ENCODE results near the gene NOC3L. TPM values are rescaled to one million over a fixed set of nuclear protein-coding genes. Genes with fewer than 3 reads are reported as not detected.
A peak's percentile ranks its signal among the peaks of the same experiment; 100 is the strongest.

Gene NOC3L
- total and polyA plus RNA-seq, 9 of the 15 experiments (the other 6 are each of a cell fraction or from before 2014, with no cell fraction given) = 23.8 to 57.6 (median 32.6) TPM

DNA sequence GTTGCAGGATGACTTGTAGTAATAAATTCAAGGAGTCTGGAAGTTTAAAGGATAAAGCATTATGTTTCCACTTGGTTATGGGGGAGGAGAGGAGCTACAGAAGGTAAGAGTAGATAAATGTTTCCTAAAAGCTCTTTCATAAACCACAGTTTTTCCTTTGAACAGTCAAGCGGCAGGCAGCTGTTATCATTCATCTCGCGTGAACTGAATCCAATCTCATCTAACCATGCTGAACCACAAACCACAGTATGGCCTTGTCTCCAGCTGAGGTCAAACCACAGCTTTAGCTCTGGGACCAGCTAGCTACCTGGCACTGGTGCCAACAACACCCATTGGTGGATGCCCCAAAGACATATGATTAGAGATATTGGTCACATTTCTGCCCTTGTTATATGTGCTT, 63.3 kb downstream of the NOC3L start (continued):
- TF ChIP-seq, protein P1, sequence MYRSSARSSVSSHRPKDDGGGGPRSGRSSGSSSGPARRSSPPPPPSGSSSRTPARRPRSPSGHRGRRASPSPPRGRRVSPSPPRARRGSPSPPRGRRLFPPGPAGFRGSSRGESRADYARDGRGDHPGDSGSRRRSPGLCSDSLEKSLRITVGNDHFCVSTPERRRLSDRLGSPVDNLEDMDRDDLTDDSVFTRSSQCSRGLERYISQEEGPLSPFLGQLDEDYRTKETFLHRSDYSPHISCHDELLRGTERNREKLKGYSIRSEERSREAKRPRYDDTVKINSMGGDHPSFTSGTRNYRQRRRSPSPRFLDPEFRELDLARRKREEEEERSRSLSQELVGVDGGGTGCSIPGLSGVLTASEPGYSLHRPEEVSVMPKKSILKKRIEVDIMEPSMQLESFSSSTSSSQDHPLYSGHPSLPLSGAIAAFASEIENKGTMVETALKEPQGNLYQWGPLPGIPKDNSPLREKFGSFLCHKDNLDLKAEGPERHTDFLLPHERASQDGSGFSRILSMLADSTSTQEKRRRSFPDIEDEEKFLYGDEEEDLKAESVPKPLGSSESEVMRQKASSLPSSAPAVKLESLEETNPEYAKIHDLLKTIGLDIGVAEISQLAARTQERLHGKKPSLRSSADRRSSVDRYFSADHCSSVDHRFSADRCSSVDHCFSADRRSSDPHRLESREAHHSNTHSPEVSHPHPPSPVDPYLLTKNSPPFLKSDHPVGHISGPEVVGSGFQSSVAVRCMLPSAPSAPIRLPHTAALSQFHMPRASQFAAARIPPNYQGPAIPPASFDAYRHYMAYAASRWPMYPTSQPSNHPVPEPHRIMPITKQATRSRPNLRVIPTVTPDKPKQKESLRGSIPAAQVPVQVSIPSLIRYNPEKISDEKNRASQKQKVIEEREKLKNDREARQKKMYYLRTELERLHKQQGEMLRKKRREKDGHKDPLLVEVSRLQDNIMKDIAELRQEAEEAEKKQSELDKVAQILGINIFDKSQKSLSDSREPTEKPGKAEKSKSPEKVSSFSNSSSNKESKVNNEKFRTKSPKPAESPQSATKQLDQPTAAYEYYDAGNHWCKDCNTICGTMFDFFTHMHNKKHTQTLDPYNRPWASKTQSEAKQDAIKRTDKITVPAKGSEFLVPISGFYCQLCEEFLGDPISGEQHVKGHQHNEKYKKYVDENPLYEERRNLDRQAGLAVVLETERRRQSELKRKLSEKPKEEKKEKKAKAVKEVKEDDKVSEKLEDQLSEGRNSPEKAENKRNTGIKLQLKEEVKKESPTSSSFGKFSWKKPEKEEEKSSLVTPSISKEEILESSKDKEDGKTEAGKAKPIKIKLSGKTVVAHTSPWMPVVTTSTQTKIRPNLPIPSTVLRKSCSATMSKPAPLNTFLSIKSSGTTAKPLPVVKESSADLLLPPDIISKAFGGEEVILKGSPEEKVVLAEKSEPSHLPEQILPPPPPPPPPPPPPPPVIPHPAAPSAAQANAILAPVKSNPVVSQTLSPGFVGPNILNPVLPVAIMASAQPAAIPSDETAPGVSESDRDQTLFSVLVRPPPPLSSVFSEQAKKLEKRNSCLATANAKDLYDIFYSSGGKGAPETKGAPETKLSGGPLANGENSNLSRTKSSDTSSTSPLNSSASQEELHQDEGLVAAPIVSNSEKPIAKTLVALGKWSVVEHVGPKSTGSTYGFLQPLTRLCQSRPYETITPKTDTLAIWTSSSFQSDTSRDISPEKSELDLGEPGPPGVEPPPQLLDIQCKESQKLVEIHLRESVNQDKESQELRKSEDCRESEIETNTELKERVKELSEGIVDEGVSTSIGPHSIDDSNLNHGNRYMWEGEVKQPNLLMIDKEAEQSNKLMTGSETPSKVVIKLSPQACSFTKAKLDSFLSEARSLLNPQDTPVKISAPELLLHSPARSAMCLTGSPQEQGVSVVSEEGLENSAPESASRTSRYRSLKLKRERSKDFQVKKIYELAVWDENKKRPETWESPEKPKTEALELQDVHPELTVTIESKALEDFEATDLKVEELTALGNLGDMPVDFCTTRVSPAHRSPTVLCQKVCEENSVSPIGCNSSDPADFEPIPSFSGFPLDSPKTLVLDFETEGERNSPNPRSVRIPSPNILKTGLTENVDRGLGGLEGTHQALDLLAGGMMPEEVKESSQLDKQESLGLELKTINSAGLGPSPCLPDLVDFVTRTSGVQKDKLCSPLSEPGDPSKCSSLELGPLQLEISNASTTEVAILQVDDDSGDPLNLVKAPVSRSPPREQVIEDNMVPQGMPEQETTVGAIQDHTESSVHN (IDR thresholded peaks at IDR 0.05; ENCODE audit: borderline replicate concordance in 1 of 2, low read depth in 1 of 2) = no peak
- TF ChIP-seq, protein P2, sequence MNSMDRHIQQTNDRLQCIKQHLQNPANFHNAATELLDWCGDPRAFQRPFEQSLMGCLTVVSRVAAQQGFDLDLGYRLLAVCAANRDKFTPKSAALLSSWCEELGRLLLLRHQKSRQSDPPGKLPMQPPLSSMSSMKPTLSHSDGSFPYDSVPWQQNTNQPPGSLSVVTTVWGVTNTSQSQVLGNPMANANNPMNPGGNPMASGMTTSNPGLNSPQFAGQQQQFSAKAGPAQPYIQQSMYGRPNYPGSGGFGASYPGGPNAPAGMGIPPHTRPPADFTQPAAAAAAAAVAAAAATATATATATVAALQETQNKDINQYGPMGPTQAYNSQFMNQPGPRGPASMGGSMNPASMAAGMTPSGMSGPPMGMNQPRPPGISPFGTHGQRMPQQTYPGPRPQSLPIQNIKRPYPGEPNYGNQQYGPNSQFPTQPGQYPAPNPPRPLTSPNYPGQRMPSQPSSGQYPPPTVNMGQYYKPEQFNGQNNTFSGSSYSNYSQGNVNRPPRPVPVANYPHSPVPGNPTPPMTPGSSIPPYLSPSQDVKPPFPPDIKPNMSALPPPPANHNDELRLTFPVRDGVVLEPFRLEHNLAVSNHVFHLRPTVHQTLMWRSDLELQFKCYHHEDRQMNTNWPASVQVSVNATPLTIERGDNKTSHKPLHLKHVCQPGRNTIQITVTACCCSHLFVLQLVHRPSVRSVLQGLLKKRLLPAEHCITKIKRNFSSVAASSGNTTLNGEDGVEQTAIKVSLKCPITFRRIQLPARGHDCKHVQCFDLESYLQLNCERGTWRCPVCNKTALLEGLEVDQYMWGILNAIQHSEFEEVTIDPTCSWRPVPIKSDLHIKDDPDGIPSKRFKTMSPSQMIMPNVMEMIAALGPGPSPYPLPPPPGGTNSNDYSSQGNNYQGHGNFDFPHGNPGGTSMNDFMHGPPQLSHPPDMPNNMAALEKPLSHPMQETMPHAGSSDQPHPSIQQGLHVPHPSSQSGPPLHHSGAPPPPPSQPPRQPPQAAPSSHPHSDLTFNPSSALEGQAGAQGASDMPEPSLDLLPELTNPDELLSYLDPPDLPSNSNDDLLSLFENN (IDR thresholded peaks at IDR 0.05; ENCODE audit: low read depth in 2 of 2, low read length in 2 of 2) = peak in 1 of 2 experiments; percentile 91; a peak in 2 of 4 replicates
- TF ChIP-seq NUFIP1 (IDR thresholded peaks at IDR 0.05; ENCODE audit: partially characterized antibody) = no peak
- no peak; the same call in 1 of the 2 replicates for TF ChIP-seq NR2F6 (CRISPR knock-in tag; IDR thresholded peaks at IDR 0.05)
- TF ChIP-seq ZNF174 (CRISPR knock-in tag; IDR thresholded peaks at IDR 0.05) = no peak
- peak; percentile 71; the same call in 1 of the 2 replicates for TF ChIP-seq SMAD4 (CRISPR knock-in tag; conservative IDR thresholded peaks at IDR 0.05)
- no peak for TF ChIP-seq FOS (IDR thresholded peaks at IDR 0.05; ENCODE audit: extremely low read depth, insufficient read length)
- no peak for TF ChIP-seq CBX8 (IDR thresholded peaks at IDR 0.05; ENCODE audit: borderline replicate concordance, extremely low read depth, low read depth, low read length, poor library complexity, severe bottlenecking)
- TF ChIP-seq MIER1 (IDR thresholded peaks at IDR 0.05; ENCODE audit: low read depth) = no peak
- TF ChIP-seq, protein P3, sequence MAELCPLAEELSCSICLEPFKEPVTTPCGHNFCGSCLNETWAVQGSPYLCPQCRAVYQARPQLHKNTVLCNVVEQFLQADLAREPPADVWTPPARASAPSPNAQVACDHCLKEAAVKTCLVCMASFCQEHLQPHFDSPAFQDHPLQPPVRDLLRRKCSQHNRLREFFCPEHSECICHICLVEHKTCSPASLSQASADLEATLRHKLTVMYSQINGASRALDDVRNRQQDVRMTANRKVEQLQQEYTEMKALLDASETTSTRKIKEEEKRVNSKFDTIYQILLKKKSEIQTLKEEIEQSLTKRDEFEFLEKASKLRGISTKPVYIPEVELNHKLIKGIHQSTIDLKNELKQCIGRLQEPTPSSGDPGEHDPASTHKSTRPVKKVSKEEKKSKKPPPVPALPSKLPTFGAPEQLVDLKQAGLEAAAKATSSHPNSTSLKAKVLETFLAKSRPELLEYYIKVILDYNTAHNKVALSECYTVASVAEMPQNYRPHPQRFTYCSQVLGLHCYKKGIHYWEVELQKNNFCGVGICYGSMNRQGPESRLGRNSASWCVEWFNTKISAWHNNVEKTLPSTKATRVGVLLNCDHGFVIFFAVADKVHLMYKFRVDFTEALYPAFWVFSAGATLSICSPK (IDR thresholded peaks at IDR 0.05; ENCODE audit: borderline replicate concordance) = no peak
- peak; percentile 77; the same call in 1 of the 2 replicates for TF ChIP-seq SMARCC2 (IDR thresholded peaks at IDR 0.05; ENCODE audit: low read depth)
- no peak for TF ChIP-seq NR2C2 (CRISPR knock-in tag; IDR thresholded peaks at IDR 0.05)
- no peak for TF ChIP-seq NR2C2 (tag; IDR thresholded peaks at IDR 0.05)
